HEK293 (cell line): ENCODE results near the gene ZFP36.
A peak's percentile ranks its signal among the peaks of the same experiment; 100 is the strongest.

Experiments
- CTCF ChIP-seq: fragments of 450-650 bp; formaldehyde crosslinking; IDR thresholded peaks from 2 replicates; pipeline ENCODE4 v1.5.1; 2016; ENCODE audit warnings: missing biosample characterization, missing genetic modification characterization
- PATZ1 ChIP-seq: fragments of 450-650 bp; formaldehyde crosslinking; IDR thresholded peaks from 2 replicates; pipeline ENCODE4 v1.5.1; 2016; ENCODE audit warnings: missing biosample characterization, missing genetic modification characterization
- PRDM1 ChIP-seq: fragments of 450-650 bp; formaldehyde crosslinking; IDR thresholded peaks from 2 replicates; pipeline ENCODE4; 2016; ENCODE audit warnings: missing biosample characterization, missing genetic modification characterization
- ZBTB1 ChIP-seq: fragments of 450-650 bp; formaldehyde crosslinking; IDR thresholded peaks from 2 replicates; pipeline ENCODE4 v1.5.1; 2016; ENCODE audit warnings: missing biosample characterization, missing genetic modification characterization
- ZBTB8A ChIP-seq: fragments of 450-650 bp; formaldehyde crosslinking; IDR thresholded peaks from 2 replicates; pipeline ENCODE4 v1.5.1; 2016; ENCODE audit warnings: missing biosample characterization, missing genetic modification characterization
- ZIC2 ChIP-seq: fragments of 450-650 bp; formaldehyde crosslinking; IDR thresholded peaks from 2 replicates; pipeline ENCODE4 v1.5.1; 2016; ENCODE audit warnings: missing biosample characterization, missing genetic modification characterization
- ZNF146 ChIP-seq: fragments of 450-650 bp; formaldehyde crosslinking; IDR thresholded peaks from 2 replicates; pipeline ENCODE4 v1.5.1; 2016; ENCODE audit warnings: missing biosample characterization, missing genetic modification characterization
- ZNF16 ChIP-seq: fragments of 450-650 bp; formaldehyde crosslinking; IDR thresholded peaks from 2 replicates; pipeline ENCODE4 v1.5.1; 2016; ENCODE audit warnings: low read depth, missing biosample characterization, missing genetic modification characterization
- ZNF202 ChIP-seq: fragments of 450-650 bp; formaldehyde crosslinking; IDR thresholded peaks from 2 replicates; pipeline ENCODE4 v1.5.1; 2016; ENCODE audit warnings: missing biosample characterization, missing genetic modification characterization, borderline replicate concordance
- ZNF239 ChIP-seq: fragments of 450-650 bp; formaldehyde crosslinking; IDR thresholded peaks from 2 replicates; pipeline ENCODE4 v1.5.1; 2016; ENCODE audit warnings: missing biosample characterization, missing genetic modification characterization
- ZNF280C ChIP-seq: fragments of 450-650 bp; formaldehyde crosslinking; IDR thresholded peaks from 2 replicates; pipeline ENCODE4 v1.5.1; 2016; ENCODE audit warnings: missing biosample characterization, missing genetic modification characterization
- ZNF280D ChIP-seq: fragments of 450-650 bp; formaldehyde crosslinking; IDR thresholded peaks from 2 replicates; pipeline ENCODE4 v1.5.1; 2016; ENCODE audit warnings: missing biosample characterization, missing genetic modification characterization
- ZNF350 ChIP-seq: fragments of 450-650 bp; formaldehyde crosslinking; IDR thresholded peaks from 2 replicates; pipeline ENCODE4 v1.5.0; 2017; ENCODE audit warnings: missing biosample characterization, mild to moderate bottlenecking, missing genetic modification characterization
- ZNF37A ChIP-seq: fragments of 450-650 bp; IDR thresholded peaks from 2 replicates; pipeline ENCODE4 v1.5.1; 2018; ENCODE audit warnings: missing biosample characterization, missing genetic modification characterization
- ZNF473 ChIP-seq: fragments of 450-650 bp; formaldehyde crosslinking; IDR thresholded peaks from 2 replicates; pipeline ENCODE4 v1.5.1; 2017; ENCODE audit warnings: missing biosample characterization, missing genetic modification characterization
- ZNF510 ChIP-seq: fragments of 450-650 bp; formaldehyde crosslinking; IDR thresholded peaks from 2 replicates; pipeline ENCODE4 v1.5.1; 2018; ENCODE audit warnings: mild to moderate bottlenecking, missing genetic modification characterization, missing biosample characterization; ENCODE audit not compliant: insufficient replicate concordance
- ZNF555 ChIP-seq: fragments of 450-650 bp; formaldehyde crosslinking; conservative IDR thresholded peaks from 2 replicates; pipeline ENCODE4 v1.5.1; 2017; ENCODE audit warnings: missing biosample characterization, mild to moderate bottlenecking, missing genetic modification characterization, inconsistent platforms
- ZNF596 ChIP-seq: fragments of 450-650 bp; IDR thresholded peaks from 2 replicates; pipeline ENCODE4 v1.5.0; 2018; ENCODE audit warnings: missing biosample characterization, mild to moderate bottlenecking, missing genetic modification characterization, moderate library complexity
- ZNF621 ChIP-seq: fragments of 450-650 bp; formaldehyde crosslinking; IDR thresholded peaks from 2 replicates; pipeline ENCODE4 v1.5.1; 2017; ENCODE audit warnings: missing biosample characterization, missing genetic modification characterization
- ZNF654 ChIP-seq: fragments of 450-650 bp; formaldehyde crosslinking; IDR thresholded peaks from 2 replicates; pipeline ENCODE4 v1.5.1; 2016; ENCODE audit warnings: low read depth, missing biosample characterization, missing genetic modification characterization
- ZNF791 ChIP-seq: fragments of 450-650 bp; formaldehyde crosslinking; IDR thresholded peaks from 2 replicates; pipeline ENCODE4 v1.5.1; 2016; ENCODE audit warnings: missing biosample characterization, missing genetic modification characterization
- ZNF837 ChIP-seq: fragments of 450-650 bp; formaldehyde crosslinking; IDR thresholded peaks from 2 replicates; pipeline ENCODE4 v1.5.1; 2016; ENCODE audit warnings: missing biosample characterization, missing genetic modification characterization
- ZNF843 ChIP-seq: fragments of 450-650 bp; formaldehyde crosslinking; IDR thresholded peaks from 2 replicates; pipeline ENCODE4 v1.5.1; 2016; ENCODE audit warnings: missing biosample characterization, missing genetic modification characterization
- ZSCAN4 ChIP-seq: fragments of 450-650 bp; formaldehyde crosslinking; IDR thresholded peaks from 2 replicates; pipeline ENCODE4 v1.5.1; 2017; ENCODE audit warnings: missing biosample characterization, missing genetic modification characterization

ZFP36 gene

GRCh38 chr19:39410017-39410830 is 3.6 kb downstream of the ZFP36 start (continued):
- TF ChIP-seq ZNF510 (no peak), ZBTB8A (tag by site-specific recombination) (peak; percentile 99), ZNF843 (tag by site-specific recombination) (0 out of 2 replicates have a peak, but pooled peaks have one; percentile 75), ZIC2 (peak; percentile 27), ZNF280C (tag by site-specific recombination) (no peak; the same call in 1 of the 2 replicates), ZBTB1 (0 out of 2 replicates have a peak, but pooled peaks have one; percentile 30), ZNF280D (tag by site-specific recombination) (no peak), ZNF202 (tag by site-specific recombination) (no peak), ZNF555 (tag by site-specific recombination) (no peak), ZNF16 (tag by site-specific recombination) (no peak), ZNF146 (tag by site-specific recombination) (no peak; the same call in 1 of the 2 replicates), ZNF239 (tag by site-specific recombination) (peak; percentile 70; the same call in 1 of the 2 replicates), ZNF837 (tag by site-specific recombination) (no peak; the same call in 1 of the 2 replicates), ZNF473 (tag by site-specific recombination) (no peak), CTCF (tag by site-specific recombination) (no peak), PATZ1 (tag by site-specific recombination) (peak; percentile 98), ZNF350 (no peak), ZNF791 (tag by site-specific recombination) (peak; percentile 90), ZNF596 (no peak), ZNF654 (tag by site-specific recombination) (no peak), ZSCAN4 (no peak; the same call in none of the 2 replicates), ZNF621 (tag by site-specific recombination) (no peak; the same call in 1 of the 2 replicates), PRDM1 (tag by site-specific recombination) (peak; percentile 100), ZNF37A (no peak)
